Thyroid gland (tissue), 4 donors: Measurements from ENCODE around the gene TRAF5. TPM values are rescaled to one million over a fixed set of nuclear protein-coding genes. Genes with fewer than 3 reads are reported as not detected.

ENCODE experiments used
- DNase-seq, 2 donors: peaks; one replicate each; pipeline ENCODE4 v3.0.0-alpha.2; 2019
- H3K27ac ChIP-seq, 3 donors: fragments of 200-600 bp; sonication (generic); 1 replicate in 2 of 3; 2 replicates in 1 of 3; pipeline ENCODE4 v1.5.1; 2016 to 2019; ENCODE audit warnings: mild to moderate bottlenecking in 1 of 3, moderate library complexity in 1 of 3
- H3K27me3 ChIP-seq: fragments of 200-600 bp; sonication (generic); one replicate; pipeline ENCODE4 v1.5.1; 2019
- H3K36me3 ChIP-seq, 2 donors: fragments of 200-600 bp; sonication (generic); one replicate each; pipeline ENCODE4 v1.5.1; 2016 to 2019
- H3K4me1 ChIP-seq, 2 donors: fragments of 200-600 bp; sonication (generic); one replicate each; pipeline ENCODE4 v1.5.1; 2017 to 2019
- H3K4me3 ChIP-seq, 3 donors: fragments of 200-600 bp; sonication (generic); replicated peaks in 1 of 3; 1 replicate in 2 of 3; 2 replicates in 1 of 3; pipeline ENCODE4 v1.5.1; 2016; ENCODE audit warnings: mild to moderate bottlenecking in 1 of 3
- H3K9me3 ChIP-seq: fragments of 200-600 bp; sonication (generic); one replicate; pipeline ENCODE4 v1.5.1; 2017
- POLR2A ChIP-seq, 2 donors: fragments of 450-650 bp; IDR thresholded peaks; one replicate each; pipeline ENCODE4 v1.6.1; 2017; ENCODE audit warnings: antibody characterized with exemption in 2 of 2, mild to moderate bottlenecking in 2 of 2, moderate library complexity in 1 of 2
- WGBS, 2 donors: methylation state at CpG; one replicate each; pipeline ENCODE4 v1.1.5; 2017; 5-methylcytosine and 5-hydroxymethylcytosine counted together
- intact Hi-C: fragments of 100-400 bp; cut with DNase I; formaldehyde crosslinking; loops from one replicate; pipeline ENCODE4 v1.15.1; 2023
- total RNA-seq, 4 donors: library from RNA; depleted of rRNA; stranded (reverse); fragments of >200 nt; gene quantifications; one replicate each; pipeline ENCODE4 v1.2.3, GENCODE V29; 2016
- TF ChIP-seq, protein P1 (sequence below), 6 experiments: fragments of 200-600 bp in 3 of 6; fragments of 450-650 bp in 3 of 6; sonication (generic) in 3 of 6; IDR thresholded peaks; one replicate each; pipeline ENCODE4 v1.5.1; 2016 to 2019; ENCODE audit warnings: antibody characterized with exemption in 6 of 6, mild to moderate bottlenecking in 2 of 6, inconsistent platforms in 1 of 6, moderate library complexity in 1 of 6

Gene TRAF5
- total RNA-seq, 4 donors from 2014 or later, result 3.1 to 5.9 (median 4.0) TPM

DNA sequence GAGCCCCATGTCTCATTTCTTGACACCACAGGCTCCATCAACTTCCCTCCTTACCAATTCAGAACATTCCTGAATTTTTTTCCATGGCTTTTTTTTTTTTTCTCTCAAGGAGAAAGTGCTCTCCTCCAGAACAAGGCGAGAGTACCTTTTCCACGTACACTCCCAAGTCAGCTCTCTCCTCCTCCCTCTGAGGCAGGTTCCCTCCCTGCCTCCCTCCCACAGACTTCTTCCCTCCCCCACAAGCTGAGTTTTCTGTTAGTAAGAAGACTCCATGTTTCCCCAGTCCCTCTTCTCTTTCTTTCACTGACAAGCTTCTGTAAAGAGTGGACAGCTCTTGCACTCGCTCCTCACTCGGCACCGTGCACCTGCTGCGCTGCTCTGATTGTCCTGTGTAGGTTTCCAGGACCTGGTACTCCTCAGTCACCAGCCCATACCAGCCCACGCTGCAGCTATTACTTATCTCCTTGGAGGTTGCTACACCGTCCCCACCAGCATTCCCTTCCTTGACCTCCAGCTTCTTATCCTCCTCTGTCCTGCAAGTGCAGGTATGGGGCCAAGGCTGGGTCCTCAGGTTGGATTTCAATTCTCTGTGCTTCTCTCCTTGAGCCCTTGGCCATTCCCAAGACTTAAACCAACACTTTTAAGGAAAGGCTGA, 3.8 kb downstream of the TRAF5 start:
- no peaks in the 10 kb centered on the region for H3K4me1 ChIP-seq
- no peak overlapping the region for H3K27ac ChIP-seq

DNA sequence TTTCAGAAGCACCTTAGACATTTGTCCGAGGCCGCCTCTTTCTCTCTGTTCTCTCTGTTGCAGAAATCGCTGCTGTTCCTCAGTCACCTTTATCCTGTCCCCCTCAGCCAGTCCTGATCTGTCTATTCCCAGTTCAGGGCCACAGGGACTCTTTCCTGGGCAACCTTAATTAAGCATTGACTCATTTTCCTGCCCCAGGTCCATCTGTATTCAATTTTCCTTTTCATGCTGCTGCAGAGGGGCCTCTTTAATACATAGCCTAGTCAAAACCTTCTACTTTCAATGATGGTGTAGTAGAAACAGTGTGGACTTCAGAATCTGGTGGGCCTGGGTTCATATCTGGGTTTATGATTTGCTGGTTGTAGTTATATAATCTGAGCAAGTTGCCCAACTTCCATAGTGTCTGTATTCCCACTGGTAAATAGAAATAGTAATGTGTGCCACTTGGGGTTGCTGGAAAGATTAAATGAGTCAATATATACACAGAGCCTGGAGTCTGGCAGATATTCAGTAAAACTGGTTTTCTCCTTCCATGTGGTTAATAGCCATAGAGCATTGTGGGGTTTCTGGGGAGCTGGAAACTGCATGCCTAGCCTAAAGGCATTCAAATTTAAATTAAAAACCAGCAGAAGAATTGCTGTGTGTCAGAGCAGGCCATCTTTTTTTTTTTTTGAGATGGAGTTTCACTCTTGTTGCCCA, 4.5 kb downstream of the TRAF5 start:
- TF ChIP-seq POLR2A (IDR thresholded peaks at IDR 0.05), result no peak
- H3K27ac ChIP-seq, result no peak overlapping the region

More for the DNA sequence above, 3.8 kb downstream of the TRAF5 start:
- Histone ChIP-seq H3K9me3 (no peaks in the 10 kb centered on the region), H3K36me3 (no peaks in the 10 kb centered on the region), H3K27me3 (no peaks in the 10 kb centered on the region), H3K4me3 (no peak overlapping the region)
- WGBS, 2 donors, result 88 to 96% methylated on average over 8 of the region's 8 CpGs
- intact Hi-C loops, result loop anchor here (10.0 kb wide), 1 partner anchor 164 kb away; the partner anchor contains the start of gene RD3
- DNase-seq, result no peak
- no peak for TF ChIP-seq POLR2A (IDR thresholded peaks at IDR 0.05)
- TF ChIP-seq, protein P1, sequence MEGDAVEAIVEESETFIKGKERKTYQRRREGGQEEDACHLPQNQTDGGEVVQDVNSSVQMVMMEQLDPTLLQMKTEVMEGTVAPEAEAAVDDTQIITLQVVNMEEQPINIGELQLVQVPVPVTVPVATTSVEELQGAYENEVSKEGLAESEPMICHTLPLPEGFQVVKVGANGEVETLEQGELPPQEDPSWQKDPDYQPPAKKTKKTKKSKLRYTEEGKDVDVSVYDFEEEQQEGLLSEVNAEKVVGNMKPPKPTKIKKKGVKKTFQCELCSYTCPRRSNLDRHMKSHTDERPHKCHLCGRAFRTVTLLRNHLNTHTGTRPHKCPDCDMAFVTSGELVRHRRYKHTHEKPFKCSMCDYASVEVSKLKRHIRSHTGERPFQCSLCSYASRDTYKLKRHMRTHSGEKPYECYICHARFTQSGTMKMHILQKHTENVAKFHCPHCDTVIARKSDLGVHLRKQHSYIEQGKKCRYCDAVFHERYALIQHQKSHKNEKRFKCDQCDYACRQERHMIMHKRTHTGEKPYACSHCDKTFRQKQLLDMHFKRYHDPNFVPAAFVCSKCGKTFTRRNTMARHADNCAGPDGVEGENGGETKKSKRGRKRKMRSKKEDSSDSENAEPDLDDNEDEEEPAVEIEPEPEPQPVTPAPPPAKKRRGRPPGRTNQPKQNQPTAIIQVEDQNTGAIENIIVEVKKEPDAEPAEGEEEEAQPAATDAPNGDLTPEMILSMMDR (IDR thresholded peaks at IDR 0.05), result no peak

DNA sequence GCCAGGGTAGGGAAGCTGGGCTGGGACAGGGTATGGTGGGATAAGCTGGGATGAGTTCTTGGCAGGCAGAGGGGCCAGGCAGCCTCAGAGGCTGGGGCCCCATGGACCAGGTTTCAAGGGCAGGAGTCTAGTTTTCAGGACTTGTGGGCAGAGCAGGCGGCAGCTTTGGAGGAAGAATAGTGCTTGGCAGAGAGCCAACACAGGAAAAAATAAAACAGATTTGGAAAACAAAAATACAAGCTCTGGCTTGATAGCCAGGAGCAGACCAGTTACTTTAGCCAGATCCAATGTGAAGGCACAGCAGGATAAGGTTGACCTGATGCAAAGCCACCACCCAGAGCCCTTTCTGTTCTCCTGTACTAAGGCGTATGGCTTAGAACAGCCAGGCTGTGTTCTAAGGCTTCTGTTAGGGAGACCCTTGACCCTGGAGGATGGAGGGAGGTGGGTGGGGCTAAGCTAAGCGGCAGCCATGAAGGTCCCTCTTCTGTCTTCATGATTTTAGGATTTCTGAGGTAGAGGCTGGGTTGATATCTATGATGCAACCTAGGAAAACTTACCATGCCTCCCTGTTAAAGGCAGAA, 5.5 kb downstream of the TRAF5 start:
- no peak for DNase-seq
- Histone ChIP-seq H3K9me3 (no peaks in the 10 kb centered on the region), H3K27ac (no peak overlapping the region), H3K27me3 (no peaks in the 10 kb centered on the region), H3K36me3 (no peaks in the 10 kb centered on the region), H3K4me1 (peaks cover 0 to 3% of the 10 kb centered on the region in 2 donors), H3K4me3 (no peak overlapping the region)
- TF ChIP-seq POLR2A (IDR thresholded peaks at IDR 0.05), result no peak
- TF ChIP-seq, protein P1 (IDR thresholded peaks at IDR 0.05), result no peak
- intact Hi-C loops, result loop anchor here (10.0 kb wide), 1 partner anchor 163 kb away; the partner anchor contains the start of gene RD3
- WGBS, 2 donors, result 77 to 82% methylated on average over 3 of the region's 3 CpGs

More for the DNA sequence above, 4.5 kb downstream of the TRAF5 start:
- H3K27me3 ChIP-seq, result no peaks in the 10 kb centered on the region
- no peaks in the 10 kb centered on the region for H3K9me3 ChIP-seq
- intact Hi-C loops, result loop anchor here (10.0 kb wide), 1 partner anchor 164 kb away; the partner anchor contains the start of gene RD3
- no peaks in the 10 kb centered on the region for H3K36me3 ChIP-seq
- peaks cover 0 to 3% of the 10 kb centered on the region in 2 donors for H3K4me1 ChIP-seq
- WGBS, 2 donors, result 93 to 94% methylated on average over 3 of the region's 3 CpGs
- DNase-seq, result no peak
- H3K4me3 ChIP-seq, result no peak overlapping the region

DNA sequence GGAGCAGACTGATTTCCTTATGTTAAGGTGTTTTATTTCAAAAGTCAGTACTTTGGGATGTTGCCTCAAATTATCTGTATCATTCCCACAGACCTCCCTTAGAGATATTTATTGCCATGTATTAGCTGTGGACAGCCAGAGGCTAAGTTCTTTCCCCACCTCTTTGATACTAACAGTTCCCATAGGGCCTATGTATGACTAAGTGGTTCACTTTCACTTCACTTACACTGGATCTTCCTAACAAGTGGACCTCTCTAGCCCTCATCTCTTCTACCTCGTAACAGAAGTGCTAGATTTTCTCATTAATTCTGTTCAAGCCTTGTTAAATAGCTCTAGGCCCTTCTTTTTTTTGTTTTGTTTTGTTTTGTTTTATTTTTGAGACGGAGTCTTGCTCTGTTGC, 6.2 kb downstream of the TRAF5 start:
- Histone ChIP-seq H3K4me1 (peaks cover 0 to 3% of the 10 kb centered on the region in 2 donors), H3K4me3 (no peak overlapping the region), H3K27ac (no peak overlapping the region), H3K9me3 (no peaks in the 10 kb centered on the region), H3K27me3 (no peaks in the 10 kb centered on the region), H3K36me3 (no peaks in the 10 kb centered on the region)
- intact Hi-C loops, result loop anchor here (10.0 kb wide), 1 partner anchor 162 kb away; the partner anchor contains the start of gene RD3
- 89 to 96% methylated on average over 2 of the region's 2 CpGs for WGBS, 2 donors
- TF ChIP-seq, protein P1 (IDR thresholded peaks at IDR 0.05), result no peak
- TF ChIP-seq POLR2A (IDR thresholded peaks at IDR 0.05), result no peak
- no peak for DNase-seq

DNA sequence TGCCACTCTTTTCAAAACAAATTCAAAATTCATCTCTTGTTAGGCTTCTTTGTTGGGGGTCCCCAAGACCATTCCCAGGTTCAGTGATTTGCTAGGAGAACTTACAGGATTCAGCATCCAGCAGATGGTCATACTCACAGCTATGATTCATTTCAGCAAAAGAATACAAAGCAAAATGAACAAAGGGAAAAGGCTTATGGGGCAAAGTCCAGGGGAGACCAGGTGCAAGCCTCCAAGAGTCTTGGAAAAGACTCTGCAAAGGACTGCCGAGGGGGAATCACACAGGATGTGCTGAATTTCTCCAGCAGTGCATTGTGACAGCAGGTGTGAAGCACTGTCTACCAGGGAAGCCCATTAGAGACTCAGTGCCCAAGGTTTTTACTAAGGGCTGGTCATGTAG, 7.3 kb downstream of the TRAF5 start:
- H3K9me3 ChIP-seq, result no peaks in the 10 kb centered on the region
- H3K27ac ChIP-seq, result no peak overlapping the region
- no peaks in the 10 kb centered on the region for H3K27me3 ChIP-seq
- 70 to 92% methylated on average over 1 of the region's 1 CpG for WGBS, 2 donors
- TF ChIP-seq, protein P1 (IDR thresholded peaks at IDR 0.05), result no peak
- no peak for TF ChIP-seq POLR2A (IDR thresholded peaks at IDR 0.05)
- no peak overlapping the region for H3K4me3 ChIP-seq
- peaks cover 0 to 3% of the 10 kb centered on the region in 2 donors for H3K4me1 ChIP-seq
- DNase-seq, result no peak
- intact Hi-C loops, result loop anchor here (10.0 kb wide), 1 partner anchor 161 kb away; the partner anchor contains the start of gene RD3
- H3K36me3 ChIP-seq, result no peaks in the 10 kb centered on the region
